GM19395 (cell line): ENCODE results near the gene MYOM1.
A peak's percentile ranks its signal among the peaks of the same experiment; 100 is the strongest.

ENCODE experiments used
- ATAC-seq: cut with Tn5 transposase; IDR thresholded peaks from one replicate; pipeline ENCODE4 v1.9.1; 2021; ENCODE audit warnings: mild to moderate bottlenecking, moderate library complexity; ENCODE audit not compliant: unreplicated experiment

MYOM1 gene

GRCh38 chr18:3153107-3153704 lies 66.6 kb downstream of the MYOM1 start:
- peak; percentile 90 for ATAC-seq

GRCh38 chr18:3152294-3152693 lies 67.5 kb downstream of the MYOM1 start:
- no peak for ATAC-seq

GRCh38 chr18:3151399-3152264 lies 68.1 kb downstream of the MYOM1 start:
- ATAC-seq: no peak

- no peak for ATAC-seq
These were observed 69.1 kb downstream of the MYOM1 start for GRCh38 chr18:3150688-3151087.

- ATAC-seq: no peak
These were observed 69.5 kb downstream of the MYOM1 start for GRCh38 chr18:3150274-3150673.

- ATAC-seq: no peak
These were observed 70.7 kb downstream of the MYOM1 start for GRCh38 chr18:3148930-3149535.

GRCh38 chr18:3147935-3148554 lies 71.7 kb downstream of the MYOM1 start:
- no peak for ATAC-seq

- ATAC-seq: no peak
These were observed 78.7 kb downstream of the MYOM1 start for GRCh38 chr18:3140986-3141639.

- no peak for ATAC-seq
These were observed 79.4 kb downstream of the MYOM1 start for GRCh38 chr18:3140342-3140741.

GRCh38 chr18:3139406-3139805 lies 80.4 kb downstream of the MYOM1 start:
- no peak for ATAC-seq

GRCh38 chr18:3138274-3138975 lies 81.3 kb downstream of the MYOM1 start:
- ATAC-seq: no peak

GRCh38 chr18:3135536-3135935 lies 84.2 kb downstream of the MYOM1 start:
- no peak for ATAC-seq

GRCh38 chr18:3132700-3133099 lies 87.1 kb downstream of the MYOM1 start:
- no peak for ATAC-seq

- no peak for ATAC-seq
These were observed 89.4 kb downstream of the MYOM1 start for GRCh38 chr18:3130344-3130743.

- peak; percentile 97 for ATAC-seq
These were observed 90.5 kb downstream of the MYOM1 start for GRCh38 chr18:3129053-3129864.

- no peak for ATAC-seq
These were observed 93.2 kb downstream of the MYOM1 start for GRCh38 chr18:3126457-3127097.

- no peak for ATAC-seq
These were observed 94.9 kb downstream of the MYOM1 start for GRCh38 chr18:3124822-3125221.

GRCh38 chr18:3122851-3123250 lies 96.9 kb downstream of the MYOM1 start:
- no peak for ATAC-seq

GRCh38 chr18:3121259-3121658 lies 98.5 kb downstream of the MYOM1 start:
- no peak for ATAC-seq
